Measurements from ENCODE around the gene TEAD3.
"Not testable (repeated sequence)": the region's sequence is repeated elsewhere in the genome, so short reads cannot be mapped to it uniquely, and the experiment has no call there.

The TEAD3 gene

GRCh38 chr6:35496841-35497570, at the start of gene TEAD3:
Gene TEAD3, minus strand, starts transcription at chr6:35497079.
- Mint-ChIP-seq H3K27me3 (peaks cover 76% of the 10 kb centered on the region), H3K4me1 (peaks cover 37% of the 10 kb centered on the region)

GRCh38 chr6:35544769-35545361, 48.0 kb upstream of the TEAD3 start:
- peaks cover 45% of the 10 kb centered on the region for H3K27me3 Mint-ChIP-seq
- no peaks in the 10 kb centered on the region for H3K4me1 Mint-ChIP-seq
- ATAC-seq = no peak
- no peak overlapping the region for H3K4me3 Mint-ChIP-seq
- H3K27ac Mint-ChIP-seq = no peak overlapping the region
- peaks cover 3% of the 10 kb centered on the region for H3K36me3 Mint-ChIP-seq
- peaks cover 5% of the 10 kb centered on the region for H3K9me3 Mint-ChIP-seq

More at GRCh38 chr6:35496841-35497570, at the start of gene TEAD3:
- Mint-ChIP-seq H3K9me3 (no peaks in the 10 kb centered on the region), H3K36me3 (no peaks in the 10 kb centered on the region), H3K27ac (peak within 1 kb of the TSS; percentile 36), H3K4me3 (peak within 1 kb of the TSS; percentile 76)
- peak; percentile 71 for ATAC-seq

- H3K9me3 Mint-ChIP-seq = peaks cover 4% of the 10 kb centered on the region
- peaks cover 35% of the 10 kb centered on the region for H3K27me3 Mint-ChIP-seq
- no peak overlapping the region for H3K27ac Mint-ChIP-seq
- H3K4me3 Mint-ChIP-seq = no peak overlapping the region
- ATAC-seq = no peak
- H3K4me1 Mint-ChIP-seq = no peaks in the 10 kb centered on the region
- H3K36me3 Mint-ChIP-seq = no peaks in the 10 kb centered on the region
Measured at GRCh38 chr6:35543459-35544193, 46.7 kb upstream of the TEAD3 start.

GRCh38 chr6:35541836-35542235, 45.0 kb upstream of the TEAD3 start:
- ATAC-seq = no peak
- H3K4me1 Mint-ChIP-seq = no peaks in the 10 kb centered on the region
- peaks cover 20% of the 10 kb centered on the region for H3K27me3 Mint-ChIP-seq
- H3K4me3 Mint-ChIP-seq = no peak overlapping the region
- no peak overlapping the region for H3K27ac Mint-ChIP-seq
- H3K36me3 Mint-ChIP-seq = no peaks in the 10 kb centered on the region
- peaks cover 4% of the 10 kb centered on the region for H3K9me3 Mint-ChIP-seq

- Mint-ChIP-seq H3K27ac (no peak overlapping the region), H3K36me3 (no peaks in the 10 kb centered on the region), H3K4me1 (no peaks in the 10 kb centered on the region), H3K9me3 (peaks cover 4% of the 10 kb centered on the region), H3K27me3 (peaks cover 26% of the 10 kb centered on the region), H3K4me3 (no peak overlapping the region)
- ATAC-seq = no peak
Measured at GRCh38 chr6:35539223-35539622, 42.3 kb upstream of the TEAD3 start.

- H3K36me3 Mint-ChIP-seq, H3K4me3 Mint-ChIP-seq, H3K9me3 Mint-ChIP-seq, H3K4me1 Mint-ChIP-seq, ATAC-seq, H3K27ac Mint-ChIP-seq: not testable (repeated sequence)
- H3K27me3 Mint-ChIP-seq = peaks cover 47% of the 10 kb centered on the region
Measured at GRCh38 chr6:35535847-35536246, 39.0 kb upstream of the TEAD3 start.

GRCh38 chr6:35534407-35535170, 37.7 kb upstream of the TEAD3 start:
- Mint-ChIP-seq H3K36me3 (no peaks in the 10 kb centered on the region), H3K4me1 (no peaks in the 10 kb centered on the region), H3K27me3 (peaks cover 47% of the 10 kb centered on the region), H3K9me3 (no peaks in the 10 kb centered on the region), H3K4me3 (no peak overlapping the region), H3K27ac (no peak overlapping the region)
- ATAC-seq = no peak

GRCh38 chr6:35533981-35534380, 37.1 kb upstream of the TEAD3 start:
- H3K4me1 Mint-ChIP-seq = no peaks in the 10 kb centered on the region
- no peak overlapping the region for H3K4me3 Mint-ChIP-seq
- H3K27ac Mint-ChIP-seq = no peak overlapping the region
- H3K36me3 Mint-ChIP-seq = no peaks in the 10 kb centered on the region
- H3K27me3 Mint-ChIP-seq = peaks cover 47% of the 10 kb centered on the region
- H3K9me3 Mint-ChIP-seq = no peaks in the 10 kb centered on the region
- ATAC-seq = no peak

- Mint-ChIP-seq H3K27me3 (peaks cover 47% of the 10 kb centered on the region), H3K4me1 (no peaks in the 10 kb centered on the region), H3K27ac (no peak overlapping the region), H3K4me3 (no peak overlapping the region), H3K36me3 (no peaks in the 10 kb centered on the region), H3K9me3 (no peaks in the 10 kb centered on the region)
- ATAC-seq = no peak
Measured at GRCh38 chr6:35532126-35532525, 35.2 kb upstream of the TEAD3 start.

GRCh38 chr6:35524380-35525020, 27.6 kb upstream of the TEAD3 start:
- H3K4me3 Mint-ChIP-seq = no peak overlapping the region
- no peak for ATAC-seq
- no peak overlapping the region for H3K27ac Mint-ChIP-seq
- H3K9me3 Mint-ChIP-seq = no peaks in the 10 kb centered on the region
- H3K4me1 Mint-ChIP-seq = no peaks in the 10 kb centered on the region
- peaks cover 14% of the 10 kb centered on the region for H3K27me3 Mint-ChIP-seq
- no peaks in the 10 kb centered on the region for H3K36me3 Mint-ChIP-seq

- no peaks in the 10 kb centered on the region for H3K9me3 Mint-ChIP-seq
- no peak overlapping the region for H3K27ac Mint-ChIP-seq
- no peaks in the 10 kb centered on the region for H3K36me3 Mint-ChIP-seq
- peak; percentile 77 for ATAC-seq
- peak overlapping the region; percentile 52 for H3K4me3 Mint-ChIP-seq
- H3K27me3 Mint-ChIP-seq = peaks cover 18% of the 10 kb centered on the region
- no peaks in the 10 kb centered on the region for H3K4me1 Mint-ChIP-seq
Measured at GRCh38 chr6:35522660-35523658, 26.1 kb upstream of the TEAD3 start.

GRCh38 chr6:35522151-35522550, 25.3 kb upstream of the TEAD3 start:
- no peak for ATAC-seq
- H3K27ac Mint-ChIP-seq = no peak overlapping the region
- H3K27me3 Mint-ChIP-seq = peaks cover 18% of the 10 kb centered on the region
- H3K4me3 Mint-ChIP-seq = no peak overlapping the region
- H3K36me3 Mint-ChIP-seq = no peaks in the 10 kb centered on the region
- H3K4me1 Mint-ChIP-seq = no peaks in the 10 kb centered on the region
- no peaks in the 10 kb centered on the region for H3K9me3 Mint-ChIP-seq

- peaks cover 18% of the 10 kb centered on the region for H3K27me3 Mint-ChIP-seq
- ATAC-seq = no peak
Measured at GRCh38 chr6:35521235-35521634, 24.4 kb upstream of the TEAD3 start.

More at GRCh38 chr6:35521235-35521634, 24.4 kb upstream of the TEAD3 start:
- Mint-ChIP-seq H3K4me3 (no peak overlapping the region), H3K27ac (no peak overlapping the region), H3K4me1 (no peaks in the 10 kb centered on the region), H3K9me3 (no peaks in the 10 kb centered on the region), H3K36me3 (no peaks in the 10 kb centered on the region)
